ENCODE measurements around the gene LRRD1.
"Not testable (repeated sequence)": the region's sequence is repeated elsewhere in the genome, so short reads cannot be mapped to it uniquely, and the experiment has no call there.

LRRD1 gene

DNA sequence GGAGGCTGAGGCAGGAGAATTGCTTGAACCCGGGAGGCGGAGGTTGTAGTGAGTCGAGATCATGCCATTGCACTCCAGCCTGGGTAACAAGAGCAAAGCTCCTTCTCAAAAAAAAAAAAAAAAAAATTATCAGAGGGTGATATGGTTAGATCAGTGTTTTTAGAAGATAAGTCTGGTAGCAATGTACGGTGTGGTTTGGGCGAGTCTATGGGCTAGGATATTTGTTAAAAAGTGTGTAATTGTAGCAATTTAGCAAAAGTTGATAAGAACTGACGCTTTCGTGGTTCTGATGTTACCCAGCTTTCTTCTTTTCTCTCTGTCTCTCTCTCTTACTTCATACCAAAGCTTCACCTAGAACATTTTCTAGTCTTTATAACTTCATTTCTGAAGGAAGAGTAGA, 37.8 kb downstream of the LRRD1 start:
- DNase-seq (ENCODE audit: low read depth in 2 of 2) = no peak

DNA sequence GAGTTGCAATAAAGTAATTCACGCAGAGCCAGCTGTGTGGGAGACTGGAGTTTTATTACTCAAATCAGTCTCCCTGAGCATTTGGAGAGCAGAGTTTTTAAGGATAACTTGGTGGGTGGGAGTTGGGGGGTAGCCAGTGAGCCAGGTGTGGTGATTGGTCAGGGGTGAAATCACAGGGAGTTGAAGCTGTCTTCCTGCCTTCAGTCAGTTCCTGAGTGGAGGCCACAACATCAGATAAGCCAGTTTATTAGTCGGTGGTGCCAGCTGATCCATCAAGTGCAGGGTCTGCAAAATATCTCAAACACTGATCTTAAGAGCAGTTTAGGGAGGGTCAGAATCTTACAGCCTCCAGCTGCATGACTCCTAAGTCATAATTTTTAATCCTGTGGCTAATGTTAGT, 41.4 kb downstream of the LRRD1 start:
- no peak for DNase-seq (ENCODE audit: low read depth in 2 of 2)

DNA sequence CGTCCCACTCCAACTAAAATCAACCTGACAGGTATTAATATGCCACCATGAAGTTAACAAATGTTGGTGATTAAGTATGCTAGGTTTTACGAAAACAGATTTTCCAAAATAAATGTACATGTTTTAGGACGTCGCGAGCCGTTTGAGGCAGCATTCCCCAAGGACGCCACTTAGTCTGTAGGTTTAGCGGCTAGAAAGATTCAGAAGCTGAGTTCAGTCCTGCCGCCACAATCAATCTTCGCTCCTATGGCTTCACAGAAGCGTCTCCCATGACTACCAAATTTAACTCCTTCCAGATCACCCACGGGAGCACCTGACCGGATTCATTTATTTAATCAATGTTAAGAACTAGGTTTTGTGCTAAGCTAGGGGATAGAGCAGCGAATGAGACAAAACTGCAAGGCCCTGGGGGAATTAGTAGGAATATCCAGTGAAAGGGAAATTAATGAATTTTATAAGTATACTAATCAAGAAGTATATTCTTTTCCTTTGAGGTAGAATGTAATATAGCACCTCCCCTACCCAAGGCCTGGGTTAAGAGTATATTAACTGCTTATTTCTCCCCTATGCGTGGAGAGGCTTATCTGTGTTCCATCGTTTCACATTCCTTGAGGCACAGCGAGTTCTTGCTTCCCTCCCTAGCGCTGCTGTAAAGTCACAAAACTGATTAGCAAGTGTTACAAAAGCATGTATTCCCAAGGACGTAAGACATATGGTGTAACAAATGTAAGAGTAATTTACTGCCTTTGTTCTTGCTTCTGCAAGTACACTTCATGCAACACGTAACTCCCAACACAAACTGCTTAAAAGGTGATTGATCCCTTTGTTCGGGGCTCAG, 43.7 kb downstream of the LRRD1 start:
- no peak for DNase-seq (ENCODE audit: low read depth in 2 of 2)

DNA sequence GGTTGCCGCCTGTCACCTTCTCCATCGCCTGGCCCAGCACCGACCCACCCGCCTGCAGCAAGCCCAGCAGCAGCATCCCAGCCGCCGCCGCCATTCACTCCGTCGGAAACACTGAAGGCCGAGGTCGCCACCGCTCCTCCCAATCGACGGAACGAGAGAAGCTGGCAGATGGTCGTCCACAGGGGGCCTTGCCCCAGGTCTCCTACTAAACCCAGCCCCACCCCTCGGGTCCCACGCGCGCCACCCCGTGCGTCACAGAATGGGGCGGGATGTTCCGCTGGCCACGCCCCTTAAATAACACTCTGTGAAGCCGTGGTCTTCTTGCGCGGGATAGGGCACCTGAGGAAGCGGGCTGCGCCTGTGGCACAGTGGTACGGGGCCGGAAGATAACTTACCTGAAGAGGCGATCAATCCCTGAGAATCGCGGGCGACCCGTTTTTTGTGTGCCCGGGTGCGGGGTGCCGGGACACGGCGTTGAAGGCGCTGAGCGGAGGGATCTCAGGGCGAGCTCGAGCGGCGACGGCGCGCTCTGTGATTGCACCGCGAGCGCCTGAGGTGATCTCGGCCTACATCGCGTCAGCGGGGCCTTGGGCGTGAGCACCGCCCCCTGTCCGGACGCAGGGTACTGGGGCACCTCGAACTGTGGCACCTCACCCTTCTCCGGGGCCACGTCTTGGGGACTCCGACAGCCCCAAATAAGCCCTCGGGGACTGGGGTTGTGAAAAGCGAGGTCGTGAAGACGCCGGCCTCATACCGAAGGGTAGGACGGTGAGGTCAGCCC, 44.5 kb downstream of the LRRD1 start, which contains the start of gene CYP51A1:
Gene CYP51A1 (minus strand): TSS at position 207 of the 781 bp plus-strand sequence. CDS start 113 bp downstream, at position 94.
- DNase-seq (ENCODE audit: low read depth in 2 of 2) = peak; percentile 87 to 90

DNA sequence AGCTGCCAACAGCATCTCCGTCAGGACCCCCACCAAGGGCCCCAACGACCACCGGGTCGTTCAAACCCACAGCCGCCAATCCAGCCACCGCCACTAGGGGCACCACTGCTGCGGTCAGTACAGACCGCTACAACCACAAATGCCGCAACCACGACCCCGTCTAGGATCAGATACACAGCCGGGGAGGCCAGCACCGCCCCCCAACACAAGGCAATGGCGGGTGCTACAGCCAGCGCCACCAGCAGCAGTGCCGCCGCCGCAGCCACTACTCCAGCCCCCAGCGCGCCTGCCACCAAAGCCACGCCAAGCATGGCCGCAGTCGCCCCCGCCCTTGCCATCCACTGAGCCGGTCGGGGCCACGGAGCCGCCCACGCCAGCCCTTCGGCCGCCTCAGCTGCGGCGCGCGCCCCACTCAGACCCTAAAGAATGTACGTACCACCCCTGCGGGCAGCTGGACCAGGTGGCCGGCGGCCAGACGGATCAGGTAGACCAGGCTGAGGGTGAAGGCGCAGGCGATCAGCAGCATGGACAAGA, 45.1 kb downstream of the LRRD1 start:
- DNase-seq (ENCODE audit: low read depth in 2 of 2) = peak; percentile 37 to 45

DNA sequence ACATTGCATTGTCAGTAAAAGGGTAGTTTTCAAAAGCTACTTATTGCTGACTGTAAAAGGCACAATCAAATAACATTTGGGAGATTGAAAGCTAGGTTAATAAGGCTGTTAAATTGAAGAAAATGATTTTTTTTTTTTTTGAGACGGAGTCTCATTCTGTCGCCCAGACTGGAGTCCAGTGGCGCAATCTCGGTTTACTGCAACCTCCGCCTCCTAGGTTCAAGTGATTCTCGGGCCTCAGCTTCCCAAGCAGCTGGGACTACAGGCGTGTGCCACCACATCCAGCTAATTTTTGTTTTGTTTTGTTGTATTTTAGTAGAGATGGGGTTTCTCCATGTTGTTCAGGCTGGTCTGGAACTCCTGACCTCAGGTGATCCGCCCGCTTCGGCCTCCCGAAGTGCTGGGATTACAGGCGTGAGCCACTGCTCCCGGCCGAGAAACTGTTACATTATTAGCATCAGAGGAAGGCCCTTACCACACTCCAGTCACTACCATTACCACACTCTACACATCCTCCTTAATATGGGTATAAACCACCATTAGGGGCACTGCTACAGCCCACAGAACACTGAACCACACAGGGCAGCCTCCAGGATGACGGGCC, 45.7 kb downstream of the LRRD1 start:
- no peak for DNase-seq (ENCODE audit: low read depth in 2 of 2)

DNA sequence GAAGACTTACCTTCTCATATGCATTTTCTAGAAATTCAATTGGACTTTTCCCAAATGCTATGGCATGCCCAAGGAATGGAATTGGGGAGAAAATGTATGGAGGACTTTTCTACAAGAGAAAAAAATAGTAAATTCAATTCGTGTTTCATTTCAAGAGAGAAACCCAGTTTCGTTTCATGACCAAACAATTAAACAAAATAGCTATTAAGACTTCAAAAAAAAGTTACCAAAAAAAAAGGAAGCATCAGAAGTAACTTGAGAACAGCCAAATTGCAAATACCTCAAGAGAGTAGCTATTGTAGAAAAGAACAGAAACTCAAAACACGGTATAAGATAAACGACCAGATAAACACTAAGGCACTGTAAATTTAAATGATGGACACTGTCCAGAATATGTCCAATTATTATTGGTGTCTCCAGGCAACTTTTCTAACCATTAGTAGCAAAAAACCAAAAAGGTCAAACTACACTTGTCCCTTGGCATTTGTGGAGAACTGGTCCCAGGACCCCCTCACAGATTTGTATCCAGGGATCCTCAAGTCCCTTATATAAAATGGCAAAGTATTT, 47.1 kb downstream of the LRRD1 start:
- no peak for DNase-seq (ENCODE audit: low read depth in 2 of 2)

DNA sequence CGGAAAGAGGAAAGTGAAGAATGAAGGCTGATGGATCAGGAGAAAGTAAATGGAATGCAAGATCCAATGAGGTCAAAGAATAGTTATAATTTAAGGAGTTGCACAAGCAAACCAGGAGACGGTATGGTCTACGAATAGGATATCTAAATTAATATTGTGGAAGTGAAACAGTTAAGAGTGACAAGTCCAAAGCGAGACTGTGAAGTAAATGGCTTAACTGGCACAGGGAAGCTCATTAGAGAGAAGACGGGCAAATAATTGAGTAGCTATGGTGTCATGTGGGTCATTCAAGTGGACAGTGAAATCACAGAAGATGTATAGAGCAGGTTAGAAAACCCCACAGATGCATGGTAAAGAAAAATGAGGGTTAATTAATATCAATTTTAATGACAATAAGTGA, 47.8 kb downstream of the LRRD1 start:
- no peak for DNase-seq (ENCODE audit: low read depth in 2 of 2)

DNA sequence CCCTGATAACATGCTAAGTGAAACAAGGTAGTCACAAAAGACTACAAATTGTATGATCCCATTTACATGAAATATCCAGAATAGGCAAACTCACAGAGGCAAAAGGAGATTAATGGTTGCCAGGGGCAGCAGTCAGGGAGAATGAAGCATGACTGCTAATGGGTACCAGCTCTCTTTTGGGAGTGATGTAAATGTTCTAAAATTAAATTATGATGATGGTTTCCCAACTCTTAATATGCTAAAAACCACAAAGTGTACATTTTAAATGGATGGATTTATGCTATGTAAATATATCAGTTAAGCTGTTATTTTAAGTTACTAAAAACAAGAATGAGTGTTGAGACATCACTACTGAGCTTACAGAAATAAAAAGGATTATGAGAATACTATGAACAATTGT, 57.3 kb downstream of the LRRD1 start:
- no peak for DNase-seq (ENCODE audit: low read depth in 2 of 2)

DNA sequence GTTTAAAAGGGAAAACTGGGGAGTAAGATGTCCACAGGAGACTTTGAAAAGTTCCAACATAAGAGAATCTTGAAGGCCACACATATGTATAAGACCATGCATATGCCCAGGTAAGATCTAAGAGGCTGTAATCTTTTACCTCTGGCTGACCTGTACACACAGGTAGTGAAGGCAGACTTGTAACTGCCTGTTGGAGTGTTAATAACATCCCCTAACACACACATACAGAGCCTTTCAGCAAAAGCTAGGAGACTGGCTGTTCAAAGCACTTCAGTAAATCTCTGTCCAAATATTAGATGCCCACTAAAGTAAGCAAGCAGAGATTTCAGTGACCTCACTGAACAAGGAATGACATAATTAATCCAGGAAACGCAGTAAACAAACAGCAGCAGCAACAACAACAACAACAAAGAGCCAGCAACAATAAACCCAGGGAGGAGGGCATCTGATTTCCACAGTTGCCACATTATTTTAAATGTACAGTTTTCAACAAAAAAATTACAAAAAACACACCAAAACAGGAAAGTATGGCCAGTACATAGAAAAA, 59.7 kb downstream of the LRRD1 start:
- DNase-seq (ENCODE audit: low read depth in 2 of 2) = no peak

DNA sequence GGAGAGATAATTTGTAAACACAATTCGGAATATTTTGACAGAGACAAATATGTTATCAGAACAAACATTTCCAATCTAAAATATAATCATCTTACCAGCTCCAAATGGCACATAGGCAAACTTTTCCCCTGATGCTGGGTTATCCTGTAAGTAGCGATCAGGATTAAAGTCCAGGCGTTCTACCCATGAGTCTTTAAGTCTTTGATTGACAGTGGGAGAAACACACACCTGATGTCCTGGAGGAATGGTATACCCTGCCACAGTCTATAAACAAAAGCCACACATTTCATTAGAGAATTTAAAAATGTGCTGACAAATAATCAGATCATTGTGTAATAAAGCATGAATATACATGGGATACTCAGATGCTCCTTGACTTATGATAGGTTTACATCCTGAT, 62.0 kb downstream of the LRRD1 start:
- DNase-seq (ENCODE audit: low read depth in 2 of 2) = no peak

DNA sequence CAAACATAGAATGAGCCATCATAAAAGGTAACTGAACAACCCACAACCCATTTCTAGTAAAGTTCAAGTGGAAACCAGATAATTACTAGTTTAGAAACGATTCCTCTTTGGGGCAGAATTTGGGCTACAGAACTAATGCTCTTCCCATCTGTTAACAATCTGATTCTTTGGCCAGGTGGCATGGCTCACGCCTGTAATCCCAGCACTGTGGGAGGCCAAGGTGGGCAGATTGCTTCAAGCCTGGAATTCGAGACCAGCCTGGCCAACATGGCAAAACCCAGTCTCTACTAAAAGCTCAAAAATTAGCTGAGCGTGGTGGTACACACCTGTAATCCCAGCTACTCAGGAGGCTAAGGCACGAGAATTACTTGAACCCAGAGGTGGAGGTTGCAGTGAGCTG, 63.1 kb downstream of the LRRD1 start:
- DNase-seq (ENCODE audit: low read depth in 2 of 2) = no peak

DNA sequence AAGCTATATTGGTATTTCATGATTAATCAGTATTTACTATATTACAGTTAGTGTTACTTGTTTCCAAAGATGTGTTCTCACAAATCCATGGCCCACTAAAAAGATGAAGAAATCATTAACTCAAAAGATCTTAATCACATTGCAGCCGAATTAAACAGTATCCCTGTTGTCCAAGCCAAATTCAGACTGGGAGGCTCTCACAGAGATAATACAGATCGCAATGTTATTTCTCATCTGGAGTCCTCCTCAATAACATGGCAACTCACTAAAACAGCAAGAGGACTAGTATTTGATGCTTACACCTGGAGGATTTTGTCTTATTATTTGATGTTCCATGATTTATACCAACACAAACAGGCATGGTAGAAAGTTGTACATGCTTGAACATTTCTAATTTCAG, 68.1 kb downstream of the LRRD1 start:
- no peak for DNase-seq (ENCODE audit: low read depth in 2 of 2)

DNA sequence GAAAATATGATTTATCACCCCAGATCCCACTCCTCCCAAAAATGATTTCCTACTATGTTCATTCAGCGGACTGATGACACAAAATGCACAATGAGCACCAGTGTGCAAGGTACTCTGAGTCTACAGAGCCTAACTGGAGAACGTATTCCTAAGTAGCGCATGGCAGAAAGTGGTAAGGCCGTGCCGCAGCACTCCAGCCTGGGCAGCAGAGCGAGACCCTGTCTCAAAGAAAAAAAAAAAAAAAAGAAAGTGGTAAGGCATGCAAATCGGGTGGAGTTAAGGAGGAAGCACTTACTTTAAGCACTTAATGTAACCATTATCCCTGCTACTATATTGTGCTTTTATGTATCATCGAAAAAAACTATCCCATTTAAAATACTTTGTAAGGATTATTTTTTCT, 70.1 kb downstream of the LRRD1 start:
- no peak for DNase-seq (ENCODE audit: low read depth in 2 of 2)

DNA sequence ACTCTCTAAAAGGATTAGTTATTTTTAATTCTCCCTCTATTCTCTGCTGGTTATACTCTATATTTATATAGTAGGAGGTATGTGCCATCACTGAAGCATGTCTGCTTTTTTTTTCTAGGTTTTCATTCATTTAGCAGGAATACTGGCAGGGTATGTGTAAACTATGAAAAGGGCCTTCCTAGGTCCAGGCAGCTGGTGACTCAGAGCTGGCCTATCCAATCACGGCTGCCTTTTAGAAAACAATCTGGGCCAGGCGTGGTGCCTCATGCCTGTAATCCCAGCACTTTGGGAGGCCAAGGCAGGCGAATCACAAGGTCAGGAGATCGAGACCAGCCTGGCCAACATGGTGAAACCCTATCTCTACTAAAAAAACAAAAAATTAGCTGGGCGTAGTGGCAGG, 76.1 kb downstream of the LRRD1 start:
- DNase-seq (ENCODE audit: low read depth in 2 of 2) = not testable (repeated sequence)

DNA sequence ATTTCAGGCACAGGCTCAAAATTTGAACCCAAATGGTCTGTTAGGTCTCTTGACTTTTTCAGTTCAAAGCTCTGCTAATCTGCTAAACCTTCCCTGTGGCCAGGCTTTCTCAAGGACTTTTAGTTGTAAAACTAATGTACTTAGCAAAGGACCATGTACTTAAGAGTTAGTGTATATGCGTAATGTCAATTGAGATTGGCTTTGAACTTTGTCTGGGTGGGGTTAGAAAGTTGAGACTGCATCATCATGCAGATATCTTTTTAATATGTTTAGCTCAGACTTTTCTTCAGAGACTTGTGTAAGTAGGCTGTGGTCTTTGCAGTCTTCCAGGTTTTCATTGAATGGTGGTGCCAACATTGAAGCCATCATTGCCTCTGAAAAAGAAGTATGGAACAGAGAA, 78.4 kb downstream of the LRRD1 start:
- DNase-seq (ENCODE audit: low read depth in 2 of 2) = no peak

DNA sequence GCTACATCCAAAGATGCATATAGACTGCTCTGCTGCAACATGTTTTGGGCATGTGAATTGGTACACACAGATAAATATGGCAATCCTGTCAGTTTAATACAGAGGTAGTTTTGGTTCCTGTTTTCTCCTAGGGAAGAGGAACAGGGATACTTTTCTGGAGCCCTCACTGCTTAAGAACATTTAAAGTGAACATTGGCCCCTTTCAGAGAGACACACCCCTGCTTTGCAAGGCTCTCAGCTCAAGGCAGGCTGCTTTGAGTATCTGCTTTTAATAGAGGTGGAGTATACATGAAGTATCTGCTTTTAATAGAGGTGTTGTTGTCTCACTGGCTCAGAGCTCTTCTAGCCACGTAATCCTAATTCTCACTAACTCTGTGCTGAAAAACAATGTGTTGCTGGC, 83.6 kb downstream of the LRRD1 start:
- DNase-seq (ENCODE audit: low read depth in 2 of 2) = no peak
